GM21529 (cell line): ENCODE measurements around the gene SAFB.
A peak's percentile ranks its signal among the peaks of the same experiment; 100 is the strongest.
"Not testable (repeated sequence)": the region's sequence is repeated elsewhere in the genome, so short reads cannot be mapped to it uniquely, and the experiment has no call there.

Experiments
- ATAC-seq: cut with Tn5 transposase; IDR thresholded peaks from one replicate; pipeline ENCODE4 v1.9.1; 2021; ENCODE audit not compliant: unreplicated experiment

The SAFB gene

GRCh38 chr19:5682107-5682482 lies 59.2 kb downstream of the SAFB start:
- no peak for ATAC-seq

- no peak for ATAC-seq
These were observed 60.4 kb downstream of the SAFB start for GRCh38 chr19:5683177-5683886.

DNA sequence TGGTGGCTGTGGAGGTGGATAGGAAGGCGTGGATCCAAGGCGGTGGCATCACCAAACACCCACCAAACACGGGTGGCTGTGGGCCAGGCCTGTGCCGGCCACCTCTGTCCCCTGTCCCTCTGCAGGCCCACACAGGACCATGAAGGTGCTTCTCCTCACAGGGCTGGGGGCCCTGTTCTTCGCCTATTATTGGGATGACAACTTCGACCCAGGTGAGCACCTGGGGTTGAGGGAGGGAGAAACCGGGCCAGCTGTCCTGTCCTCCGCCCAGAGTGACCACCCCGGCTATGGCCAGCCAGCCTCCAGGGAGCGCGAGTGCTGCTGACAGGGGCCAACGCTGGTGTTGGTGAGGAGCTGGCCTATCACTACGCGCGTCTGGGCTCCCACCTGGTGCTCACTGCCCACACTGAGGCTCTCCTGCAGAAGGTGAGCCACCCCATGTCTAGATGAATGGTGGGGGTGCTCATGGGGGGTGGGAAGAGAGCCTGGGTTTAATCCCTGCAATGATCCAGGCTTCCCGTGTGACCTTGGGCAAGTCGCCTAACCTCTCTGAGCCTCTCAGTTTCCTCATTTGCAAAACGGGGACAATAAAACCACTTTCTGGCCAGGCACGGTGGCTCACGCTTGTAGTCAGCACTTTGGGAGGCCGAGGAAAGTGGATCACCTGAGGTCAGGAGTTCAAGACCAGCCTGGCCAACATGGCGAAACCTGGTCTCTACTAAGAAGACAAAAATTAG lies 62.0 kb downstream of the SAFB start:
- ATAC-seq = no peak

- ATAC-seq = no peak
These were observed 63.4 kb downstream of the SAFB start for GRCh38 chr19:5686326-5686646.

- peak; percentile 53 for ATAC-seq
These were observed 63.9 kb downstream of the SAFB start for GRCh38 chr19:5686647-5687359.

GRCh38 chr19:5687360-5688198 lies 64.7 kb downstream of the SAFB start:
- no peak for ATAC-seq

GRCh38 chr19:5688262-5688881 lies 65.5 kb downstream of the SAFB start:
- ATAC-seq = not testable (repeated sequence)

GRCh38 chr19:5690125-5690954 lies 67.5 kb downstream of the SAFB start, which contains the start of gene RPL36:
Gene RPL36, plus strand, starts transcription at chr19:5690295. Its CDS starts 213 bp downstream, at chr19:5690508.
- no peak for ATAC-seq

GRCh38 chr19:5690955-5691821 lies 68.3 kb downstream of the SAFB start:
- ATAC-seq = no peak

- no peak for ATAC-seq
These were observed 69.2 kb downstream of the SAFB start for GRCh38 chr19:5691822-5692722.

DNA sequence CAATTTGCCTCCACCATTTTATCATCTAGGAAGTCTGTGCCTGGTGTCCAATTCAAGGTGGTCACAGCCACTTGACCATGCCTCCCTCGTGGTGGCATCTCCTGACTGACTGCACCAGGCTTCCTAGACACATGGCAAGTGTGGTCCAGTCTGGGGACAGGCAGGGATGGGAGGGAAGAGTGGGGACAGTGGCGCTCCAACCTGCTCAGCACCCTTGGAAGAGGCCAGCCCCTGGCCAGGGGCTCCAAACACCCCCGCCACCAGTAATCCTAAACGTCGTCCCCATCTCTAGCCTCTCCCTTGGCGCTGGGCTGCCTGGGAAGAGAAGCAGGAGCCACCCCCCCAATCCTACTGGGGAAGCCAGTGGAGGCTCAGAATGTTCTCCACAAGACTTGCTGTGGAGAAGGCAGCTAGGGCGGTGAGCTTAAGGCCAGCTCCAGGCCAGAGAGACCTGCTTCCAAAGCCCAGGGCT lies 69.9 kb downstream of the SAFB start:
- ATAC-seq = no peak

DNA sequence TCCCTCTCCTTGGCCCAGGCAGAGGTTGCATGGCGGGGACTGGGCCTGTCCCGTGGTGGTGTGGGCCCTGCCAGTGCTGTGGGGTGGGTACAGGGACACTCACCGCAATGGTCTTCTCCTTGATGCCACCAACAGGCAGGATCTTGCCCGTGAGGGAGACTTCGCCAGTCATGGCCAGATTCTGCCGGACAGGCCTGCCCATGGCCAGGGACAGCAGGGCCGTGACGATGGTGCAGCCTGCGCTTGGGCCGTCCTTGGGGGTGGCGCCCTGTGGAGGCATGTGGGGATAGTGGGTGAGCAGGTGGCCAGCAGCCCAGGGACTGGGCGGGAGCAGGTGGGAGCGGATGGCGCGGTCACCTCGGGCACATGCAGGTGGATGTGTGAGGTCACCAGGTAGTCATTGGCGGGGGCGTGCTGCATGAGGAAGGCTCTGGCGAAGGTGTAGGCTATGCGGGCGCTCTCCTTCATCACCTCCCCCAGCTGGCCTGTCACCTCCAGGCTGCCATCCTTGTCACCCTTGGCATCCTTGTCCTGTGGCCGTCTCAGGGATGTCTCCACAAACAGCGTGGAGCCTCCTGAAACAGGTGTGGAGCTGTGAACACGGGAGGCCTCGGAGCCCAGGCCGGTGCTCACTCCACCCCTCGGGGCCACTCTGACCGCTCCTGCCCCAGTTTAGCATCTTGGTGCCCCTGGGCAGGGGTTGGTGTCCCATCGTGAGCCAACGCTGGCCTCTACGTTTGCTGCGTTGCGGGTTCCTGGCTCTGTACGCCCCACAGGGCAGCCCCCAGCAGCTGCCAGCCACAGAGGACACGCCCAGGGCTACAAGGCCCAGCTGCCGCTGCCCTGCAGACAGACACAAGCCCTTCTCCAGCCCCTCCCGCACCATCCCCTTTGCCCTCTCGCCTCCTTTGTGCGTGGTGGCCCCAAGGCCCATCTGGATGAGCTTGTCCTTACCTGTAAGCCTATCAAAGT lies 70.6 kb downstream of the SAFB start:
- ATAC-seq = no peak

DNA sequence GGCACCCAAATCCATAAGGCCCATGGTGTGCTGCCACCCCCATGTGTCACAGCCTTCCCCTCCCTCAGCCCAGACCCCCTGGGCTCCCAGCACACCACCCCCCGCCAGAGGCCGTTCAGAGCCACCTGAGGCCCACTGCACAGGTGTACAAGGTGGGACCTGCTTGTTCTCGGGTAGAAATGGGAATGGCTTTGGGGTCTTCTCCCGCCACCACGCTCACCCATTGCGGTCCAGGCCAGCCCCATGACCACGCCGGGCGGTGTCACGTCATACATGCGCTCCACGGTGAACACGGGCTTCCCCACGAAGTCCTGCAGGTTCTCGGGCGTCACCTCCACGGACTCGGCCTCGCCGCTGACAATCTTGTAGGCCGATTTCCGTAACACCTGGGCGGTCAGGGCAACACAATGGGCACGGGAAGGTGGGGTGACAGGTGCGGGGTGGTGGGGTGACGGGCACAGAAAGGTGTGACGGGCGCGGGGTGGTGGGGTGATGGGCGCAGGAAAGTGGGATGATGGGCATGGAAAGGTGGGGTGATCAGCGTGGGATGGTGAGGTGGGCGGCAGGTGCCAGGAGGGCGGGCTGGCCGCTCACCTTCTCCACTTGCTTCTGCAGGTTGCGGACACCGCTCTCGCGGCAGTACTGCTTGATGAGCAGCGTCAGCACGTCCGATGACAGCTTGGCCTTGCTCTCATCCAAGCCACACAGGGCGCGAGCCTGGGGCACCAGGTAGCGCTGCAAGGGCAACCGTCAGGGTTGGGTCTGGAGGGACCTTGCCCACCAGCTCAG lies 71.5 kb downstream of the SAFB start:
- no peak for ATAC-seq

GRCh38 chr19:5694956-5695648 lies 72.2 kb downstream of the SAFB start:
- no peak for ATAC-seq

- ATAC-seq = no peak
These were observed 72.8 kb downstream of the SAFB start for GRCh38 chr19:5695649-5696195.
